ENCODE data around the gene CAMKK2. TPM values are rescaled to one million over a fixed set of nuclear protein-coding genes. Genes with fewer than 3 reads are reported as not detected.

CAMKK2 gene
- polyA plus RNA-seq, 1 donor from 2014 or later: 29.2 TPM

GRCh38 chr12:121245951-121246350 lies 50.6 kb downstream of the CAMKK2 start:
- Histone ChIP-seq H3K36me3 (ENCODE audit: insufficient read depth, low read length) (peaks cover 3% of the 10 kb centered on the region), H2AFZ (ENCODE audit: low read depth, low read length) (no peak overlapping the region), H3K27ac (ENCODE audit: low read length) (no peak overlapping the region), H3K27me3 (ENCODE audit: insufficient read depth, low read depth, low read length) (no peaks in the 10 kb centered on the region), H3K9ac (ENCODE audit: low read length) (no peak overlapping the region), H3F3A (ENCODE audit: insufficient read depth, low read length, poor library complexity, severe bottlenecking) (no peaks in the 10 kb centered on the region), H3K79me2 (replicated peaks; ENCODE audit: insufficient read depth, low read length) (no peaks in the 10 kb centered on the region), H3K4me2 (ENCODE audit: low read length) (no peak overlapping the region), H3K9me3 (ENCODE audit: low read length) (no peaks in the 10 kb centered on the region), H3K4me3 (ENCODE audit: low read length) (no peak overlapping the region), H4K20me1 (ENCODE audit: insufficient read depth) (no peaks in the 10 kb centered on the region), H3K9me2 (ENCODE audit: insufficient read depth, low read length) (no peaks in the 10 kb centered on the region)
- TF ChIP-seq EP300 (conservative IDR thresholded peaks at IDR 0.05; ENCODE audit: poor library complexity, severe bottlenecking) (no peak), RAD21 (conservative IDR thresholded peaks at IDR 0.05) (no peak), SMC3 (conservative IDR thresholded peaks at IDR 0.05; ENCODE audit: poor library complexity) (no peak), TAF1 (IDR thresholded peaks at IDR 0.05; ENCODE audit: low read depth) (no peak), POLR2AphosphoS5 (IDR thresholded peaks at IDR 0.05) (no peak), MXI1 (conservative IDR thresholded peaks at IDR 0.05; ENCODE audit: poor library complexity, severe bottlenecking) (no peak), EZH2 (IDR thresholded peaks at IDR 0.05; ENCODE audit: borderline replicate concordance, insufficient read depth, low read length, poor library complexity, severe bottlenecking) (no peak), REST (IDR thresholded peaks at IDR 0.05; ENCODE audit: borderline replicate concordance) (no peak)

GRCh38 chr12:121245031-121245430 lies 51.5 kb downstream of the CAMKK2 start:
- no peak overlapping the region for H3K4me3 ChIP-seq (ENCODE audit: low read length)
- no peak overlapping the region for H3K4me2 ChIP-seq (ENCODE audit: low read length)
- H3K9me3 ChIP-seq (ENCODE audit: low read length): no peaks in the 10 kb centered on the region
- no peaks in the 10 kb centered on the region for H3K36me3 ChIP-seq (ENCODE audit: insufficient read depth, low read length)
- H3K27me3 ChIP-seq (ENCODE audit: insufficient read depth, low read depth, low read length): no peaks in the 10 kb centered on the region
- TF ChIP-seq EZH2 (IDR thresholded peaks at IDR 0.05; ENCODE audit: borderline replicate concordance, insufficient read depth, low read length, poor library complexity, severe bottlenecking) (no peak), RAD21 (conservative IDR thresholded peaks at IDR 0.05) (no peak), MXI1 (conservative IDR thresholded peaks at IDR 0.05; ENCODE audit: poor library complexity, severe bottlenecking) (no peak), EP300 (conservative IDR thresholded peaks at IDR 0.05; ENCODE audit: poor library complexity, severe bottlenecking) (no peak), REST (IDR thresholded peaks at IDR 0.05; ENCODE audit: borderline replicate concordance) (no peak), CTCF (IDR thresholded peaks at IDR 0.05; ENCODE audit: poor library complexity, severe bottlenecking) (no peak), POLR2AphosphoS5 (IDR thresholded peaks at IDR 0.05) (no peak)
- H3K79me2 ChIP-seq (replicated peaks; ENCODE audit: insufficient read depth, low read length): no peaks in the 10 kb centered on the region
- no peaks in the 10 kb centered on the region for H4K20me1 ChIP-seq (ENCODE audit: insufficient read depth)
- H3K9me2 ChIP-seq (ENCODE audit: insufficient read depth, low read length): no peaks in the 10 kb centered on the region
- H3K27ac ChIP-seq (ENCODE audit: low read length): no peak overlapping the region
- H3K9ac ChIP-seq (ENCODE audit: low read length): no peak overlapping the region
- H2AFZ ChIP-seq (ENCODE audit: low read depth, low read length): no peak overlapping the region
- H3F3A ChIP-seq (ENCODE audit: insufficient read depth, low read length, poor library complexity, severe bottlenecking): no peaks in the 10 kb centered on the region
